GM12878 (cell line): ENCODE measurements around the gene UNC45A. TPM values are rescaled to one million over a fixed set of nuclear protein-coding genes. Genes with fewer than 3 reads are reported as not detected.

Experiments
- EGR1 ChIP-seq, 2 experiments: IDR thresholded peaks; 1 replicate in 1 of 2; 2 replicates in 1 of 2; pipeline ENCODE4 v1.6.1; 2011 to 2012; ENCODE audit warnings: low read depth in 2 of 2, low read length in 2 of 2, borderline replicate concordance in 1 of 2, mild to moderate bottlenecking in 1 of 2, moderate library complexity in 1 of 2
- FOXK2 ChIP-seq: fragments of 450-650 bp; IDR thresholded peaks from 2 replicates; pipeline ENCODE4 v1.6.1; 2017; ENCODE audit warnings: mild to moderate bottlenecking, moderate library complexity
- GABPA ChIP-seq: IDR thresholded peaks from 2 replicates; pipeline ENCODE4 v1.6.1; 2014; ENCODE audit warnings: antibody characterized with exemption, low read depth, mild to moderate bottlenecking, inconsistent platforms
- HDAC6 ChIP-seq: fragments of 200-600 bp; sonication (generic); IDR thresholded peaks from one replicate; pipeline ENCODE4 v1.8.0; 2017; ENCODE audit warnings: antibody characterized with exemption; ENCODE audit not compliant: unreplicated experiment
- HDGF ChIP-seq: fragments of 450-650 bp; IDR thresholded peaks from 2 replicates; pipeline ENCODE4 v1.6.1; 2016; ENCODE audit warnings: antibody characterized with exemption
- IKZF2 ChIP-seq, 2 experiments: fragments of 450-650 bp; IDR thresholded peaks; 2 replicates each; pipeline ENCODE4 v1.6.1; 2017; ENCODE audit warnings: mild to moderate bottlenecking in 2 of 2, moderate library complexity in 2 of 2
- JUNB ChIP-seq: IDR thresholded peaks from 2 replicates; pipeline ENCODE4 v1.6.1; 2016; ENCODE audit warnings: antibody characterized with exemption, mild to moderate bottlenecking
- MAX ChIP-seq: IDR thresholded peaks from 2 replicates; pipeline ENCODE4 v1.6.1; 2012; ENCODE audit warnings: low read depth, low read length, improper control_type of control experiment
- MTA2 ChIP-seq: fragments of 450-650 bp; IDR thresholded peaks from 2 replicates; pipeline ENCODE4 v1.6.1; 2016; ENCODE audit warnings: low read depth, mild to moderate bottlenecking, moderate library complexity
- MTA3 ChIP-seq: IDR thresholded peaks from 2 replicates; pipeline ENCODE4 v1.6.1; 2012; ENCODE audit warnings: low read length, inconsistent platforms, borderline replicate concordance
- NR2F1 ChIP-seq: fragments of 450-650 bp; conservative IDR thresholded peaks from 2 replicates; pipeline ENCODE4 v1.6.1; 2017; ENCODE audit warnings: mild to moderate bottlenecking
- NRF1 ChIP-seq: conservative IDR thresholded peaks from 2 replicates; pipeline ENCODE4 v1.6.1; 2011; ENCODE audit warnings: mild to moderate bottlenecking, low read depth, low read length, improper control_type of control experiment
- PAX8 ChIP-seq: fragments of 450-650 bp; IDR thresholded peaks from 2 replicates; pipeline ENCODE4 v1.6.1; 2017; ENCODE audit warnings: mild to moderate bottlenecking, moderate library complexity
- RBBP5 ChIP-seq: fragments of 200-600 bp; sonication (generic); conservative IDR thresholded peaks from 2 replicates; pipeline ENCODE4 v1.6.1; 2016
- RUNX3 ChIP-seq: IDR thresholded peaks from 2 replicates; pipeline ENCODE4 v1.6.1; 2012; ENCODE audit warnings: low read length, inconsistent platforms
- SMAD1 ChIP-seq: fragments of 450-650 bp; IDR thresholded peaks from 2 replicates; pipeline ENCODE4 v1.6.1; 2018; ENCODE audit warnings: mild to moderate bottlenecking, low read depth; ENCODE audit not compliant: partially characterized antibody
- SPI1 ChIP-seq: IDR thresholded peaks from 2 replicates; pipeline ENCODE4 v1.6.1; 2011; ENCODE audit warnings: low read depth, mild to moderate bottlenecking, low read length, moderate library complexity, borderline replicate concordance; ENCODE audit not compliant: insufficient read depth
- SUZ12 ChIP-seq: fragments of 200-600 bp; sonication (generic); IDR thresholded peaks from one replicate; pipeline ENCODE4 v1.6.1; 2018; ENCODE audit warnings: antibody characterized with exemption, mild to moderate bottlenecking; ENCODE audit not compliant: unreplicated experiment
- TAF1 ChIP-seq: IDR thresholded peaks from 2 replicates; pipeline ENCODE4 v1.6.1; 2011; ENCODE audit warnings: mild to moderate bottlenecking, low read depth, low read length, borderline replicate concordance
- TBL1XR1 ChIP-seq: IDR thresholded peaks from 2 replicates; pipeline ENCODE4 v1.6.1; 2012; ENCODE audit warnings: low read depth, low read length, improper control_type of control experiment
- YY1 ChIP-seq: IDR thresholded peaks from 2 replicates; pipeline ENCODE4 v1.6.1; 2011; ENCODE audit warnings: low read depth, mild to moderate bottlenecking, low read length
- ZBTB4 ChIP-seq: fragments of 450-650 bp; formaldehyde crosslinking; IDR thresholded peaks from 2 replicates; pipeline ENCODE4 v1.4.0; 2022; ENCODE audit warnings: mild to moderate bottlenecking, moderate library complexity
- ZNF217 ChIP-seq: fragments of 450-650 bp; IDR thresholded peaks from 2 replicates; pipeline ENCODE4 v1.6.1; 2017; ENCODE audit warnings: antibody characterized with exemption, mild to moderate bottlenecking
- ZNF384 ChIP-seq: IDR thresholded peaks from 2 replicates; pipeline ENCODE4 v1.6.1; 2012; ENCODE audit warnings: low read depth, mild to moderate bottlenecking, low read length, improper control_type of control experiment, borderline replicate concordance
- ZNF622 ChIP-seq: fragments of 450-650 bp; IDR thresholded peaks from 2 replicates; pipeline ENCODE4 v1.6.1; 2017; ENCODE audit warnings: mild to moderate bottlenecking, inconsistent platforms
- polyA plus RNA-seq, 11 experiments: library from polyadenylated mRNA; depleted of rRNA in 4 of 11; unstranded in 6 of 11; stranded (reverse) in 5 of 11; fragments of >200 nt; fragmentation: Nextera tagmentation in 4 of 11; fragmentation: Illumina TruSeq in 1 of 11; extraction: Ambion mirVana in 4 of 11; extraction: Trizol in 1 of 11; gene quantifications; 1 replicate in 1 of 11; 2 replicates in 10 of 11; pipeline versions ENCODE4 v1.2.1 to v1.2.3, GENCODE V29; 2011 to 2016; ENCODE audit warnings: inconsistent platforms in 2 of 11, missing spikeins in 2 of 11, low read depth in 1 of 11
- total RNA-seq, 4 experiments: library from RNA; depleted of rRNA in 3 of 4; stranded (reverse); fragments of >200 nt in 3 of 4; fragmentation: Illumina TruSeq in 1 of 4; extraction: Trizol in 1 of 4; gene quantifications; 2 replicates each; pipeline versions ENCODE4 v1.2.1 to v1.2.3, GENCODE V29; 2013 to 2021
- TF ChIP-seq, protein P1 (sequence below): IDR thresholded peaks from 2 replicates; pipeline ENCODE4 v1.6.1; 2012; ENCODE audit warnings: low read length, inconsistent platforms

The UNC45A gene
- total and polyA plus RNA-seq, 10 of the 15 experiments (the other 5 are each of a cell fraction or from before 2014, with no cell fraction given) = 10.3 to 57.8 (median 40.5) TPM

GRCh38 chr15:90934949-90935751 lies at the start of gene UNC45A (continued):
- TF ChIP-seq ZNF217 = no peak
- TF ChIP-seq NRF1 = peak; percentile 43
- no peak for TF ChIP-seq ZNF622
- peak; percentile 29; the same call in 1 of the 2 replicates for TF ChIP-seq MTA2
- no peak for TF ChIP-seq FOXK2
- TF ChIP-seq SPI1 = no peak
- no peak for TF ChIP-seq TBL1XR1
- no peak for TF ChIP-seq YY1
- no peak for TF ChIP-seq GABPA
- TF ChIP-seq, protein P1, sequence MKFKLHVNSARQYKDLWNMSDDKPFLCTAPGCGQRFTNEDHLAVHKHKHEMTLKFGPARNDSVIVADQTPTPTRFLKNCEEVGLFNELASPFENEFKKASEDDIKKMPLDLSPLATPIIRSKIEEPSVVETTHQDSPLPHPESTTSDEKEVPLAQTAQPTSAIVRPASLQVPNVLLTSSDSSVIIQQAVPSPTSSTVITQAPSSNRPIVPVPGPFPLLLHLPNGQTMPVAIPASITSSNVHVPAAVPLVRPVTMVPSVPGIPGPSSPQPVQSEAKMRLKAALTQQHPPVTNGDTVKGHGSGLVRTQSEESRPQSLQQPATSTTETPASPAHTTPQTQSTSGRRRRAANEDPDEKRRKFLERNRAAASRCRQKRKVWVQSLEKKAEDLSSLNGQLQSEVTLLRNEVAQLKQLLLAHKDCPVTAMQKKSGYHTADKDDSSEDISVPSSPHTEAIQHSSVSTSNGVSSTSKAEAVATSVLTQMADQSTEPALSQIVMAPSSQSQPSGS = no peak
- no peak for TF ChIP-seq SMAD1
- no peak for TF ChIP-seq HDAC6
- no peak for TF ChIP-seq IKZF2 (IDR thresholded peaks at IDR 0.05)
- TF ChIP-seq SUZ12 = no peak
- TF ChIP-seq MAX = no peak; the same call in 1 of the 2 replicates
- peak in 1 of 2 experiments; percentile 37; a peak in 1 of 3 replicates for TF ChIP-seq EGR1 (IDR thresholded peaks at IDR 0.05; ENCODE audit: borderline replicate concordance in 1 of 2, low read depth in 2 of 2, low read length in 2 of 2)
- TF ChIP-seq RBBP5 = no peak
- no peak for TF ChIP-seq RUNX3
- TF ChIP-seq MTA3 = no peak
- TF ChIP-seq TAF1 = no peak
- no peak for TF ChIP-seq ZNF384
- peak; percentile 84; the same call in 1 of the 2 replicates for TF ChIP-seq HDGF
- TF ChIP-seq PAX8 = no peak
- peak; percentile 40; the same call in 1 of the 2 replicates for TF ChIP-seq NR2F1
- TF ChIP-seq JUNB = no peak
- TF ChIP-seq ZBTB4 (CRISPR knock-in tag) = no peak
